GM21786 (cell line): ENCODE measurements around the gene TSPAN18.
A peak's percentile ranks its signal among the peaks of the same experiment; 100 is the strongest.

Experiments used
- ATAC-seq: cut with Tn5 transposase; IDR thresholded peaks from one replicate; pipeline ENCODE4 v1.9.1; 2021; ENCODE audit not compliant: unreplicated experiment

The TSPAN18 gene

GRCh38 chr11:44938066-44938691 lies 211.4 kb downstream of the TSPAN18 start:
- ATAC-seq, result no peak

- ATAC-seq, result no peak
Observed at GRCh38 chr11:44939673-44940395, 213.1 kb downstream of the TSPAN18 start.

DNA sequence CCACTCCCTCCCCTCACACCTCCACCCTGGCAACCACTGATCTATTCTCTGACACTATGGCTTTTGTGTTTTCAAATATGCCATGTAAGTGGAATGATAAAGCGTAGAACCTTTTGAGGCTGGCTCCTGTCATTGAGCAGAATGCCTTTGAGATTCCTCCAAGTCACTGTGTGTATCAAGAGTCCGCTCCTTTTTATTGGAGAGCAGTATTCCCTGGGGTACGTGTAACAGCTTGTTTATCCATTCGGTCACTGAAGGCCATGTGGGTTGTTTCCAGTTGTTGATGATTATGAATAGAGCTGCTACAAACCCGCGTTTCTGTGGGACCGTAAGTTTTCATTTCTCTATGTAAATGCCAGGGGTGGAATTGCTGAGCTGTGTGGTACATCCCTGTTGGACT lies 213.6 kb downstream of the TSPAN18 start:
- no peak for ATAC-seq

DNA sequence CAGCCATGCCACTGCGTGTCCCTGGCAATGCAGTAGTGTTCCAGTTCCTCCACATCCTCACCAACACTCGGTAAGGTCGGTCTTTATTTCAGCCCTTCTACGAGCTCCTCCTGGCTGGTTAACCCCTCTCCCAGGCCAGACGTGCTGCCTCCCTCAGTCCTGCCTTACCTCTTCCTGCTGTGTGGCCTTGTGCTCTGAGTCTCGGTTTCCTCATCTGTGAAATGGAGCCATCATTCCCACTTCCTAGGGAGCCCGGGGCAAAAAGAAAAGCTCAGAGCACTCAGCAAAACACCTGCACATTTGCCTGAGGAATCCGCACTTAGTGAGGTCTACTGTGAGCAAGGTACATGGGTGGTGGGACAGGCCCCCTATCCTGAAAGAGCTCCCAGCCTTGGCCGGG lies 214.1 kb downstream of the TSPAN18 start:
- no peak for ATAC-seq

DNA sequence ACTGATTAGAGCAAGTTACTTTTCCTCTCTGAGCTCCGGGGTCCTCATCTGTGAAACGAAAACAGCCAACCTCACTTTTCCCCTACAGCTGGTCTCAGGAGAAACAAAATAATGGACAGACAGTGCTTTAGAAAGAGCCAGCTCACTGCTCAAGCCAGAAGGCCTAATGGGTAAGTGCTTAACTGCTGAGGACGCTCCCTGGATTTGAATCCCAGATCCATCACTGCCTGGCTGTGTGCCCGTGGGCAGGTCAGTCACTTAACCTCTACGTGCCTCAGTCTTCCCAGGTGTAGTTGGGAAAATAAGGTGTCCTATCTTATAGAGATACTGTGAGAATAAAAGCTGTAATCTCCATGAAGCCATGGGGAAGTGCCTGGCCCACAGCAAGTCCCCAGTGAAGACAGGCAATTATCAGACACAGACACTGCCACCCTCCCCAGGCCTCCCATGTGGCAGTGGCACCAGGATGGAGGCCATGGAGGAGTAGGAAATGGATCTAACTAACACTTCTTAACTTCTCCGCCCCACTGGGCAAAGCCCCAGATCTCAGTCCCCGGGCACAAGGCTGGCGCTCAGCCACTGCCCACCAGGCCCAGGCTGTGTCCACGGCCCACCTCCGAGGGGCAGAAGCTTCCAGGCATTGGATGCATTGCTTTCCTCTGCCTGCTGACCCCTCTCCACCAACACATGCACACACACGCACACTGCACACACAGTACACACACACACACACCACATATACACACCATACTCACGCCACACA lies 214.7 kb downstream of the TSPAN18 start:
- ATAC-seq, result no peak

GRCh38 chr11:44942029-44942955 lies 215.5 kb downstream of the TSPAN18 start:
- ATAC-seq, result no peak

DNA sequence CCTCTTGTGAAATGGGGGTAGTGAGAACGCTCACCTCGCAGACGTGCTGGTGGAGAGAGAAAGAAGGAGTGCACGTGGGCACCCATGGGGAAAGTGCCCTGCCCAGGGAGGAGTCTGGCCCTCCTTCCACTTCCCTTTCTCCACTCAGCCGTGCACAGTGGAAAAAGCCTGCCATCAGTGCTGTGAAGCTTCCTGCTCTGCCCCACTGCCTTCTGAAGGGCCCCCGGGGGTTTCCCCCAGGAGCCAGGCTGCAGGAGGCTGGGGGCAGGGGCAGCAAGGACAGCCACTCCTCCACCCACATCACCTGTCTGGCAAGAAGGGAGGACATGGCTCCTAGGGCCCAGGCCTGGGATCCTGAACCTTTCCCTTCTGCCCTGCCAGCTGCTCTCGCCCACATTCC lies 216.4 kb downstream of the TSPAN18 start:
- peak; percentile 78 for ATAC-seq

- no peak for ATAC-seq
Observed at GRCh38 chr11:44943696-44944095, 216.9 kb downstream of the TSPAN18 start.

DNA sequence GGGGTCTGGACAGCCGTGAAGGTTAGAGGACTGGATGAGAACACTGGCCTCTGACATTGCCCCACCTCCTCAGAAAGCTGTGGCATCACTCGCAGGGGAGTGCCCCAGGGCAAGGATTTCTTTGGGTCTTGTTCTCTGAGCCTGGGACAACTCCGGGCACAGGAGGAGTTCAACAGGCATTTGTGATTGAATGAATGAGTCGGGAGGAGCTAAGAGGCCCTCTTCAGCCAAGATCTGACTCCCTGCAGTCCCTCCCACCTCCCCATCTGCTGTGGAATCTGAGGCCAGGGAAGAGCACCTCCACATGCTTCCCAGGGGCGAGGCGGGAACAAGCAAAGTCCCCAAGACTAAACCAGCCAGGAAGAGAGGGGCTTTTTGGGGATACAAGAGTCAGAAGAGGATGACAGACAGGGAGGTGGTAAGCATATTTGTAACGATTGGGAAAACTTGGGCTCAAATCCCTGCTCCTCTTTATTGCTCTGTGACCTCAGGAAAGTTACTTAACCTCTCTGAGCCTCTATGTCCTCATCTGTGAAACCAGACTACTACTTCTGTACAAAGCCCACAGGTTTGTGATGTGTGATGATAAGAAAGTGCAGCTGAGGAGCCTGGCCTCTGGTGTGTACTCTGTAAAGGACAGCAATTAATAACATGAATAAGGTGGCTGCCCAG lies 217.6 kb downstream of the TSPAN18 start:
- ATAC-seq, result no peak

DNA sequence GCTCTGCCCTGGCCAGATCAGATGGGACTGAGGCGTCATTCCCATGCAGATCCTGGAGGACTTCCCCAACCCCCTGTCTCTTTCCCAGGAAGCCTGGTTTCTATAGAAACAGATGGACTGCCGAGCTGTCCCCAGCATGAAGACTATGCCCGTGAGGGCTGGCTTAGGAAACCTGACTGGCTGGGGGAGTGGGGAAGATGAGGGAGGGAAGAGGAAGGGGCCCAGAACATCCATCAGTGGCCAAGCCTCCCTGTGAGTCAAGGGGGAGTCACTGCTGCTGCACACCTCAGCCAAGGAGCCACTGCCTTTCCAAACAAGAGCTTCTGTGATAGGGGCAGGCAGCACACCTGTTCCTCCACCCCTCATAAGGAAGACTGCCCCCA lies 218.1 kb downstream of the TSPAN18 start:
- no peak for ATAC-seq

GRCh38 chr11:44945666-44946065 lies 218.9 kb downstream of the TSPAN18 start:
- no peak for ATAC-seq

DNA sequence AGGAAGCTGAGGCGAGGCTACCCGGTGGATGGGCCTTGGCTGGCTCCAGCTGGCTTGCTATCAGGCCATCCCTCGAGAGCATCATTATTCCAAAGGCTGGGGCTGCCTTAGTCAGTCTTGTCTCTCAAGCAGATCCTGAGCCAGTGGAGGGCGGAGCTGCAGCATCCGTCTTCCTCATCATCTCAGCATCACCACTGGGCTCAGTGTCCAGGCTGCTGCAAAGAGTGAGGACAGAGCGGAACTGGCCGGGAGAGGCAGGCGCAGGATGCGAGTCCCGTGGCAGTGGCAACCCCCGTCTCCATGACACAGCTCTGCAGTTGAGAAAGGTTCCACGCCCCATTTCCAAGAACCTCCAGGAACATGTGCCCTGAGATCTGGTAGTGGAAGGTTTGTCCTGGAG lies 219.5 kb downstream of the TSPAN18 start:
- ATAC-seq, result no peak

DNA sequence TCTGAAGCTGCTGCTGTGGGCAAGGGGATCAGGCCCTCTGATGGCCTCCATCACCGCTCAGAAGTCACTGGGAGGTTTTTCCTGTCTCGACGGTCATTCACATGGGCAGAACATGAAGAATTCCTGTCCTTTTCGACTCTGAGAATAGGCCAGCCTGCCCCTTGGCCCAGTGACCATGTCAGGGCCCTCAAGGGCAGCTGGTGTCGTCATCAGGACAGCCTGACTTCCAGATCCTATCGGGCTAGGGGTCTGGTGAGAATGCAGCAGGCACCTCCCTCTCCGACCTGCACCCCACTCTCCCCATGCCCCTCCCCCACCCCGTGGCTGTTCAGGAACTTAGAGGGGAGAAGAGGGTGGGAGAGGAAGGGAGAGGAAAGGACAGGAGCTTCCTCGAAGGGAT lies 220.4 kb downstream of the TSPAN18 start:
- ATAC-seq, result no peak

- no peak for ATAC-seq
Observed at GRCh38 chr11:44948155-44948554, 221.4 kb downstream of the TSPAN18 start.

DNA sequence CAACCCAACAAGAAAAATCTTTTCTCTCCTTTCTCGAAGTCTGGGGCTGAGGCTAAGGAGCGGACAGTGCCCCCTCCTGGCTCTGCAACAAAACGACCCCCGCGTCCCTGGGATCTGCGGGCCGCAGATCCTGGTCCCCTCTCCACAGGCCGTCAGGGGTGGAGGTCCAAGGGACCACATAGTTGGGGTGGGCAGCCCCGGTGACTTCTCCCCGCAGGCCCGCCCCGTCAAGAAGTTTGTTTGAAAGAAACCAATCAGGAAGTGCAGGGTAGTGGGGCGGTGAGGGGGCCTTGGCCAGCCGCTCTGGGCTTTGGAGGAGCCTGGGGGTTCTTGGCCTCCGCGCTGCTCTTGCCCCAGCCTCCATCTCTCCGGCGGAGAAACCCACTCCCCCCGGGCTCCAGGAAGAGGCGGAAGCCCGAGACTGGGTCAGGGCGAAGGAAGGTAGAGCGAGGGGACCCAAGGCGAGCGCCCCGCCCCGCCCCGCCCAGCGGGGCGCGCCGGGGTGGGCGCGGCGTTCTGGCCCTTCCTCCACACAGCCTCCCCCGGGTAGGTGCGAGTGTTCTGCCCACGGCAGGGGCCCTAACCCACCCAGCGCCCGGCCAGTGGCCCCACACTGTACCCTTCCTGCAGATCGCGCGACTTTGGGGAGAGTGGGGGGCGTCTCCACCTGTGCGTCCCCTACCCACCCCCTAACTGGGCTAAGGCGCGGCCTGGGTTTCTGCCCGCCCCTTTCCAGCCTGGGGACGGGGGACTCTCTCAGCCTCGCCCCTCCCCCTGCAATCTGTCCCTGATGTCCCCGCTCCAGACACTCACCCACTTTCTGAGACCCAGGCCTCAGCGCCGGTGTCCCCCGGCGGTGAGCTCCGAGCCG lies 222.6 kb downstream of the TSPAN18 start:
- ATAC-seq, result no peak

GRCh38 chr11:44950031-44950624 lies 223.4 kb downstream of the TSPAN18 start:
- no peak for ATAC-seq

DNA sequence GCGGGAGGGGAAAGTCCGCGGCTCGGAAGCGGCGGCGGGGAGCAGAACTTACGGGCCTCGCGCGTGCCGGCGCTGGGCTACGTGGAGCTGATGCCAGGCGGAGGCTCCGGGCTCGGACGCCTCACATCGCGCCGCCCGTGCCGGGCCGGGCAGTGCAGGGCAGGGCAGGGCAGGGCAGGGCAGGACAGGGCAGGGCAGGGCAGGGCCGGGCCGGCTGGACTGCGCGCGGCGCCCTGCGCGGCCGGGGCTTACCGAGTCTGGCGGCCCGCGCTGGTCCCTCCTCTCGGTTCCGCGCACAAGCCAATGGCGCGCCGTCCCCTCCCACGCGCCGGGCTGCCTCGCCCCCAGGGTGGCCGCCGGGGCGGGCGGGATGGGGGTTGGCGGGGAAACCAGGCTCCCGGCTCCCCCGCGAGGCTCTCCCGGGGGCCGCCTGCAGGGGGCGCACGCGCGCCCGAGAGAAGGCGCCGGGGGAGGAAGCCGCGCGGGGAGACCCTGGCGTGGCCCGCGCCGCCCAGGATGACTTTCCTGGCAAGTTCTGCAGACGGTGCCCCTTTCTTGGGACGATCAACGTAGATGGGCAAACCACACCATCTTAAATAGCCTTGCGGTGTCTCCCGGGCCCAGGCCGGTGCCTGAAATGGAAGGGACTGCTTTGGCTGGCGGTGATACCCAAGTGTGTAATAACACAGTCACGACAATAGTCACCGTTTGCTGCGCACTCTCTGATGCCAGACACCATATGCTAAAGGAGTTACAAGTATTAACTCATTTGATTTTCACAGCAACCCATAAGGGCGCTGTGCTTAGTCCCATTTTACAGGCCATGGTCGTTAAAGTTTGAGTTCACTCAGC lies 224.1 kb downstream of the TSPAN18 start, which contains the start of gene TP53I11:
Gene TP53I11, minus strand, starts transcription at position 259 of the 852 bp plus-strand sequence. CDS start 12,548 bp downstream, outside the sequence.
- no peak for ATAC-seq

DNA sequence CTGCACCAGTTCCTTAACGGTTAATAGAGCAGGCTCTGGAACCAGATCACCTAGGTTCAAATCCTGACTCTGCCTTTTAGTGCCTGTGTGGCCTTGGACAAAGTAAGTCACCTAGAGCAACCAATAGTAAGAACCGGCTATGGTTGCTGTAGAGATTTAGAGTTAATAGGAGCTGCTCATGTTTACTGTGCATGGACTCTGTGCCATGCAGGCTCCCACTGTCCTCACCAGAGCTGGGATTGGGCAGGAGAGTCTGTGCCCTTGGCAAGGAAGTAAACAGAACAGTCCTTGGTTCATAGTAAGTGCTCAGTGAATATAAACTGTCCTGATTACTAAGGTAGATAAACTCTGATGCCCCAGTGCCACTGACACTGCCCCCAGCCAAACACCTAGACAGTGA lies 225.3 kb downstream of the TSPAN18 start:
- no peak for ATAC-seq
